C4-2B (cell line): ENCODE results near the gene MGMT.

Experiments used
- H3K27ac ChIP-seq: fragments of 450-650 bp; 2 replicates; pipeline ENCODE4 v1.5.1; 2017
- CTCF ChIP-seq: fragments of 450-650 bp; conservative IDR thresholded peaks from 2 replicates; pipeline ENCODE4 v1.5.1; 2017; ENCODE audit warnings: mild to moderate bottlenecking
- ZFX ChIP-seq: fragments of 450-650 bp; IDR thresholded peaks from 2 replicates; pipeline ENCODE4 v1.6.1; 2017

Gene MGMT

DNA sequence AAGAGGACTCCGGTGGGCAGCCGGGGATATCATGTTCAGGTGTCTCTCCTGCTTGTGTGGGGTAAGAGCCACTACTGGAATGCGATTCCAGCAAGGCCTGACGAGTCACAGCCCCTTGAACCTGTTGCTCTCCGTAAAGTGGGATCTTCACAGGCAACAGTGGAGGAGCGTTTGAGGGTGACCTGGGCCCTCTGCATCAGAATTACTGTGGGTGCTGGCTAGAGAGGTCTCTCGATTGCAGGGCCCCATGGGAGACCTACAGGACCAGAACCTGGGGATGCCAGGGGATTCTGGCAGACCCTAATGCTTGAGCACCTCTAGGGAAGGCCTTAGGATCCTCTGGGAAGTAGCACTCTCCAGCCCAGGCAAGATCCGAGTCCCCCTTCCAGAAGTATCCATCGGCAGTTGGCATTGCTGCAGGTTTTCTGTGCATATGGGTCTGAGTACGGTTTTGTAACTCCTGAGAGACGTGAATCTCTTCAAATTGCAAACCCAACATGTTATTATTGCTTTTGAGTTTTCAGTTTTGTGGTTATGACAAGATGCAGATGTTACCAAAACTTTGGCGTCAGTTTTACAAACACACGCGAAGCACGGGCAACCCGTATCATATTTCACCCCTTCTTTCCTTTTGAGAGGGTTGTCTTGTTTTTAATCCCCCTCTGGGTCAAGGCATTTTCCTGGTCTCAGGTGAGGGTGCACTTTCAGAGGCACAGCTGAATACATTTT is 4.6 kb downstream of the MGMT start:
- no peak for TF ChIP-seq CTCF
- no peak for TF ChIP-seq ZFX
- H3K27ac ChIP-seq: no peak overlapping the region

DNA sequence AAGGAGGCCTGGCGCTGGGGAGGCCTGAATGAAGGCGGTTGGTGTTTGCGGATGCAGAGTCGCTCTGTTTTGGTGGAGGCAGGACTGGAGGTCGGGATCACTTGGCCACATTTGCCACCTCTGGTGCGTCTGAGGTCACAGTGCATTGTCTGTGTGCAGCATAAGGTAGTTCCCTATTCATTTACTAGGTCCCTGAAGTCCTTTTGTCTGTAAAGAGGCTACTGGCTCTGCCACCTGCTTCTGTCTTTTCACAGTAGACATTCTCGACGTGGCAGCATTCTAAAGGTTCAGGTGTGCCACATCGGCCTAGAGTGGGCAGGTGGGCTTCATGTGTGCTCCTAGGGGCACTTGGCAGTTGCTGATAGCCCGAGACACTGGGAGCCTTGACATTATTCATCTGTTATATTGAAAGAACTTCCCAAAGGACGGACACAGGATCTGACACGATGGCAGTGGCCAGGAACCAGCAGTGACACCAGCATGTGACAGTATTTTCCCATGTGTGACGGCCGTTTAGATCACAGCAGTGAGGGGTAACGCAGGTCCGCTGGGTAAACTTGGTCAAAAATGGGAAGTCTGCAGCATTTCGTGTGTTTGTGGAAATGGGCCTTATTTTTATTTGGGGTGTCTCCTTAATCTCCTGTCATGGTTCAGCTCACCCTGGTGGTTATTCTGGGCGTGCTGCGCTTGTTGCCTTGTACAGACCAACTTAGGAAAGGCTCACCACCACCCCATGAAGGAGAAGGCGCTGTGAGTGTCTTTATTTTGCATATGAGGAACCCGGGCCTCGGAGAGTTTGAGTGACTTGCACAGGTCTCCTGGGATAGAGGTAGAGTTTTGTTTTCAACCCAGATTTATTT is 5.9 kb downstream of the MGMT start:
- no peak overlapping the region for H3K27ac ChIP-seq
- TF ChIP-seq CTCF: no peak
- no peak for TF ChIP-seq ZFX

DNA sequence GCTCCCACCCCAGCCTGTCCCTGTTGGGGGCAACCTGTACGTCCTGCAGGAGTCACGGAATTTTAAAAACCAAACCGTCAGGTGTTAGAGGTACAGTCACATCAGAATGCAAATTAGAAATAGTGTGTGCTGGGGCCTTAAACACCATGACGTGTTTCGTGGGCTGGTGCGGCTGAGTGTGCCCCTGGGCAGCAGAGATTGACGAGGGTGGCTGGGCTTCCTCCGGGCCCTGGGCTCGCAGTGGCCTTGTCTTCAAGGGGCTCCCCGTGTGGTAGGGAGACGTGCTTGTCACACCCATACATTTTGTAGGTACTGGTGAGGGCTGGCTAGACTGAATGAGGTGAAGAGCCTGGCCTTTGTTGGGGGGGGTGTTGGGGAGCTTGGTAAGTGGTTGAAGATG is 7.6 kb downstream of the MGMT start:
- no peak overlapping the region for H3K27ac ChIP-seq
- TF ChIP-seq ZFX (no peak), CTCF (no peak)

DNA sequence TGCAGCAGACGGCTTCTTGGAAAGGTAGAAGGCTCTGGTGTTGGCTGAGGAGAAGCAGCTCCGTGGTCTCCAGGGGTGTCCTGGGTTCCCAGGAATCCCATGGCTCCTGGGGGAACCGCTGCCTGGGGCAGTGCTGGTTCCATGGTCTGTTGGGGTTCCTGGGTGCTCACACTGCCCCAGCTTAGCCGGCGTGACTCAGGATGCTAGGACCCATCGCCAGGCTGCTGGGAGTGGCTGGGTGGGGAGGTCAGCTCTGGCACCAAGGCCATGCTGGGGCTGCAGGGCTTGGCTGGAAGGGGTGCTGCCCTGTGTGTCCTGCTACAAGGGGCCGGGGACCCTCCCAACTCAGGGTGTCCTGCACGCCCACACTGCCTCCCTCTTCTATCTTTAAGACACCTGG is 9.4 kb downstream of the MGMT start:
- H3K27ac ChIP-seq: no peak overlapping the region

GRCh38 chr10:129477051-129477450 is 10.0 kb downstream of the MGMT start:
- no peak for TF ChIP-seq CTCF
- no peak overlapping the region for H3K27ac ChIP-seq

More for the DNA sequence above, 9.4 kb downstream of the MGMT start:
- TF ChIP-seq CTCF (no peak), ZFX (no peak)

DNA sequence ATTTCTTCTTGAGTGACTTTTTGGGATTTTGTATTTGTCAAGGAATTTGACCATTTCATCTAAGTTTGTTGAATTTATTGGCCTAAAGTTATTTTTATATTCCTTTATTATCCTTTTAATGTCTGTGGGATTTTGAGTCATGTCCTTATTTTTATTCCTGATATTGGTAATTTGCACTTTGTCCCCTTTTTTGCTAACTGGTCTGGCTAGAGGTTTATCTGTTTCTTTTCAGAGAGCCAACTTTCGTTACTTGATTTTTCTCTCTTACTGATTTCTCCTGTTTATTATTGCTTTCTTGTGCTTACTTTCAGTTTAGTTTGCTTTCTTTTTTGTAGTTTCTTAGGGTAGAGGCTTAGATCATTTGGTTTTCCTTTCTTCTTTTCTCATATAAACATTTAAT is 14.6 kb downstream of the MGMT start:
- no peak overlapping the region for H3K27ac ChIP-seq

More for the DNA sequence above, 14.6 kb downstream of the MGMT start:
- TF ChIP-seq CTCF (no peak), ZFX (no peak)
